Pancreas (tissue), 10 donors: ENCODE measurements around the gene MPP2. TPM values are rescaled to one million over a fixed set of nuclear protein-coding genes. Genes with fewer than 3 reads are reported as not detected.
A peak's percentile ranks its signal among the peaks of the same experiment; 100 is the strongest.

Experiments
- ATAC-seq, 4 donors: fragments of 200-7000 bp; cut with Tn5 transposase; one replicate each; pipeline versions ENCODE4 v1.8.0 to v1.9.1; 2020; ENCODE audit warnings: mild to moderate bottlenecking in 4 of 4, moderate library complexity in 4 of 4
- DNase-seq, 6 donors: peaks; one replicate each; pipeline ENCODE4 v3.0.0-alpha.2; 2020
- FAIRE-seq: peaks from 2 replicates; lab custom pipeline; 2012; peaks lifted over from hg19 to GRCh38; lab: Jason Lieb, UNC
- H3K27ac ChIP-seq, 4 donors: fragments of 200-600 bp; sonication (generic); 1 replicate in 3 of 4; 2 replicates in 1 of 4; pipeline versions ENCODE4 v1.5.0 to v1.8.0; 2020
- H3K27me3 ChIP-seq, 4 donors: fragments of 200-600 bp; one replicate each; pipeline ENCODE4 v1.8.0; 2021
- H3K36me3 ChIP-seq, 3 donors: fragments of 200-600 bp; sonication (generic) in 1 of 3; one replicate each; pipeline versions ENCODE4 v1.5.0 to v1.8.0; 2020 to 2021
- H3K4me1 ChIP-seq, 3 donors: fragments of 200-600 bp; one replicate each; pipeline ENCODE4 v1.8.0; 2021
- H3K4me3 ChIP-seq, 4 donors: fragments of 200-600 bp; sonication (generic) in 2 of 4; one replicate each; pipeline versions ENCODE4 v1.5.0 to v1.8.0; 2020 to 2021
- H3K9me3 ChIP-seq, 4 donors: fragments of 200-600 bp; one replicate each; pipeline ENCODE4 v1.8.0; 2021
- WGBS, 2 donors: extraction: QIAGEN DNeasy Blood & Tissue Kit; methylation state at CpG; one replicate each; pipeline ENCODE4 v1.1.7; 2013; 5-methylcytosine and 5-hydroxymethylcytosine counted together
- intact Hi-C, 3 donors: fragments of 100-400 bp; cut with DNase I; formaldehyde crosslinking; loops; one replicate each; pipeline versions ENCODE4 v1.11.1 to v1.14.2; 2022
- polyA plus RNA-seq, 2 donors: library from polyadenylated mRNA; stranded (reverse); fragments of 200-250 nt; gene quantifications; one replicate each; pipeline ENCODE4 v1.2.3, GENCODE V29; 2013
- total RNA-seq, 6 donors: library from RNA; stranded (reverse); fragmentation: NEBNext Ultra II Directional in 4 of 6; extraction: Animal tissue kit (Norgen Biotek cat#: 25700) in 4 of 6; gene quantifications; one replicate each; pipeline versions ENCODE4 v1.2.1 to v1.2.4, GENCODE V29; 2021 to 2023
- TF ChIP-seq, protein P1 (sequence below), 4 donors: fragments of 200-600 bp; sonication (generic) in 3 of 4; IDR thresholded peaks; one replicate each; pipeline versions ENCODE4 v1.5.0 to v1.8.0; 2021; ENCODE audit warnings: antibody characterized with exemption in 4 of 4
- donor health status: healthy with polysubstance abuse.
- donor health status: DM: no; HTN: no; CAD: no; lungs with moderate emphysema.
- donor health status: DM: no; HTN: no; CAD: no.
- donor health status: control.
- donor health status: control.
- donor health status: Bipolar disorder and iron deficiency.
- donor health status: DM: yes; HTN: yes; CAD: no.
- donor health status: DM: no; HTN: no; CAD: no.
- donor health status: DM: no; HTN: no; CAD: no.
- donor health status: DM: yes; HTN: yes; CAD: no.

Gene MPP2
- total and polyA plus RNA-seq, 8 donors: 1.0 to 6.6 (median 2.2) TPM

DNA sequence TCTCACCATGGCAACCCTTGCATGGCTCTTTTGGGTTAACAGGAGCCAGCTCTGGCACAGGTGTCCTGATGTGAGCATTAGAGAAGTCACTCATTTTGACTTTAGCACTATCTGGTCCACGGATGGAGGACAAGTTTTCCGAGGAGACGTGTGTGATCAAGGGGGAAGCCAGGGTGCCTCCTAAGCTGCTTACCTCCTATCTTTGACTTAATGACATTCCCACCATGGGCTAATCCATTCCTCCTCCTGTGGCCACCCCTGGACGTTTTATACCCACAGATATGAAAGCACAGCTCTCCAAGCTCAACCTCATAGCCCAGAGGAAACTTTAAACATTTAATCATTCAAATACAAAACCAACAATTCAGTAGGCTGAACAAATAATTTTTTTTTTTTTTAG, 18.8 kb downstream of the MPP2 start:
- 62 to 66% methylated on average over 4 of the region's 4 CpGs for WGBS, 2 donors
- no peaks in the 10 kb centered on the region for H3K36me3 ChIP-seq
- DNase-seq: no peak
- ATAC-seq: no peak
- no peaks in the 10 kb centered on the region for H3K9me3 ChIP-seq
- no peak overlapping the region for H3K27ac ChIP-seq
- H3K4me1 ChIP-seq: no peaks in the 10 kb centered on the region
- no peak overlapping the region for H3K4me3 ChIP-seq
- intact Hi-C loops: no loop called here
- H3K27me3 ChIP-seq: no peaks in the 10 kb centered on the region
- TF ChIP-seq, protein P1, sequence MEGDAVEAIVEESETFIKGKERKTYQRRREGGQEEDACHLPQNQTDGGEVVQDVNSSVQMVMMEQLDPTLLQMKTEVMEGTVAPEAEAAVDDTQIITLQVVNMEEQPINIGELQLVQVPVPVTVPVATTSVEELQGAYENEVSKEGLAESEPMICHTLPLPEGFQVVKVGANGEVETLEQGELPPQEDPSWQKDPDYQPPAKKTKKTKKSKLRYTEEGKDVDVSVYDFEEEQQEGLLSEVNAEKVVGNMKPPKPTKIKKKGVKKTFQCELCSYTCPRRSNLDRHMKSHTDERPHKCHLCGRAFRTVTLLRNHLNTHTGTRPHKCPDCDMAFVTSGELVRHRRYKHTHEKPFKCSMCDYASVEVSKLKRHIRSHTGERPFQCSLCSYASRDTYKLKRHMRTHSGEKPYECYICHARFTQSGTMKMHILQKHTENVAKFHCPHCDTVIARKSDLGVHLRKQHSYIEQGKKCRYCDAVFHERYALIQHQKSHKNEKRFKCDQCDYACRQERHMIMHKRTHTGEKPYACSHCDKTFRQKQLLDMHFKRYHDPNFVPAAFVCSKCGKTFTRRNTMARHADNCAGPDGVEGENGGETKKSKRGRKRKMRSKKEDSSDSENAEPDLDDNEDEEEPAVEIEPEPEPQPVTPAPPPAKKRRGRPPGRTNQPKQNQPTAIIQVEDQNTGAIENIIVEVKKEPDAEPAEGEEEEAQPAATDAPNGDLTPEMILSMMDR (IDR thresholded peaks at IDR 0.05): no peak
- no peak for FAIRE-seq

DNA sequence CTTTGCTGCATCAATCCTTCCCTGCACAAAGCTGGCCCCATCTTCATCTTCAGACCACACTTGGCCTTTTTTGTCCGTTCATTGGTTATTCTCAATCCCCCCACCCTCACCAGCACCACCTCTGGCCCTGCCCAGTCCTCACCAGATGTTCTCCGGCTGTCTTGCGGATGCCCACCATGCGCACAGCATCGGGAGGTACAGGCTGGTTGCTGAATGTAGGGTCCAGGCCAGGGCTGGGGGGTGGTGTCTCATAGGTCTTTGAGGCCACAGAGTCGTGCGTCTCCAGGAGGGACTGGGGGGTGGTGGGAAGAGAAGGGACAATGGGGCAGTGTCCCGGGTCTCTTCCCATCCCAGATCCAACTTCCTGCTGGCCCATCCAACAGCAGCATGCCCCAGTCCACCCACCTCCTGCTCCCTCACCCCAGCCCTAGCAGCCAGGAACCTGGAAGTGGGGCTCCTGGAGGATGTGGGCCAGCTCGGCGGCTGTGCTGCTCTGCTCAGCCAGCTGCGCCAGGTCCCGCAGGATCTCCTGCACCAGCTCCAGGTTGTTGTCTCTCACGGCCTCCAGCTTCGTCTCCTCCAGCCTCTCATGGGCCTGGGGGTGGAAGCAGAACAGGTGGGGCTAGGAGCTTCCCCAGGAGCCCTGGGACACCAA, 24.4 kb downstream of the MPP2 start:
- intact Hi-C loops: no loop called here
- Histone ChIP-seq H3K36me3 (no peaks in the 10 kb centered on the region), H3K27me3 (no peaks in the 10 kb centered on the region), H3K27ac (no peak overlapping the region), H3K4me1 (no peaks in the 10 kb centered on the region), H3K9me3 (no peaks in the 10 kb centered on the region), H3K4me3 (no peak overlapping the region)
- FAIRE-seq (no peak), ATAC-seq (no peak), DNase-seq (peak in 1 of 6 donors; percentile 46)
- WGBS, 2 donors: 78 to 82% methylated on average over 14 of the region's 14 CpGs
- TF ChIP-seq, protein P1 (IDR thresholded peaks at IDR 0.05): no peak

DNA sequence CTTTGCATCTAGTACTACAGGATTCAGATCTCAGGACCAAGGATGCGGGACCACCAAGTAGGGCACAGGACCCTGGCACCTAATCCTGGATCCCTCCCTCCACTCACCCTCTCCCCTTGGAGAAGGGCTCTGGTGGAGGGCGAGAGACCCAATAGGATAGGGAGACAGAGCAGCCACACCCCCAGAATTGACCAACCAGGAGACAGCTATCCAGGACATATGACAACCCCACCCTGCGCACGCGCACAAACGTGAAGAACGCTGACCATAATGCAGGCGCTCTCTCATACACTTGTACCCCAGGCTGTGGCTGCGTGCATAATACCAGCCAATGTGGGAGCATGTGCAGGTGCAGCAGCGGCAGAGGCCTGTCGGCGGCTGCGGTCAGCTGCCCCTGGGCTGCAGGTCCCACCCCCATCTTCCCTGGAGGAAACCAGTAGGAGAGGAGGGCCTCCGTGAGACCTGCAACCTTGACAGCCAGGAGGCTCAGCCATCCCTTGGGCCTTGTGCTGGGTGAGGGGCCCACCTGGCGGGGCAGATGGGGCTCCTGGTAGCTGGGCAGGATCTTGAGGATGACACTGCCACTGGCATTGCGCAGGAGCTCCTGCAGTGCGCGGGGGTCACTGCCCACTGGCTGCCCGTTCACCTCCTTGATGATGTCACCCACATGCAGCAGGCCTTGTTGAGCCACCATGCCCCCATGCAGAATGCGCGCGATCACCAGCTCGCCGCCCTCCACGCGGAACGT, 25.4 kb downstream of the MPP2 start:
- Histone ChIP-seq H3K9me3 (no peaks in the 10 kb centered on the region), H3K27me3 (no peaks in the 10 kb centered on the region), H3K4me1 (no peaks in the 10 kb centered on the region), H3K27ac (no peak overlapping the region), H3K4me3 (no peak overlapping the region), H3K36me3 (no peaks in the 10 kb centered on the region)
- no peak for FAIRE-seq
- ATAC-seq: no peak
- TF ChIP-seq, protein P1 (IDR thresholded peaks at IDR 0.05): no peak
- 90% methylated on average over 23 to 27 of the region's 27 CpGs for WGBS, 2 donors
- peak in 1 of 6 donors; percentile 47 for DNase-seq
- intact Hi-C loops: no loop called here

DNA sequence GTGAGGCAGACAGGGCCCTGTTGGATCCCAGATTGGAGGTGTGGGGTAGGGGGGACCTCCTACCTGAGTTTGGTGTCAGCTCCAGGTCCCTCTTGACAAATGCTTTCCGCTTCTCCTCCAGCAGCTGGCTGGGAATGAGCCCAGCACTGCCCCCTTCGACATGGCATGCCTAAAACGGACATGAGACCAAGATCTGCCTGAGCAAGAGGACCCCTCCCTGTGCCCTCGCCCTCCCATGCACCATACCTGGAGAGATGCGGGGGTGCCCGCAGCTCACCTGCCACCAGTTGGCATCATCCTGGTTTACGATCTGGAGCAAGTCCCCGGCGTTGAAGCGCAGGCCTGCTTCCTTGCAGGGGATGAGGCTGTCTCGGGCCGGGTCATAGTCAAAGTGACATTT, 26.2 kb downstream of the MPP2 start:
- FAIRE-seq (no peak), ATAC-seq (no peak), DNase-seq (peak in 1 of 6 donors; percentile 47)
- H3K36me3 ChIP-seq: no peaks in the 10 kb centered on the region
- WGBS, 2 donors: 87 to 88% methylated on average over 12 of the region's 12 CpGs
- H3K27me3 ChIP-seq: no peaks in the 10 kb centered on the region
- H3K4me3 ChIP-seq: no peak overlapping the region
- no peaks in the 10 kb centered on the region for H3K9me3 ChIP-seq
- intact Hi-C loops: no loop called here
- no peaks in the 10 kb centered on the region for H3K4me1 ChIP-seq
- TF ChIP-seq, protein P1 (IDR thresholded peaks at IDR 0.05): no peak
- H3K27ac ChIP-seq: no peak overlapping the region
